ENCODE measurements around the gene KCNIP4. TPM values are rescaled to one million over a fixed set of nuclear protein-coding genes. Genes with fewer than 3 reads are reported as not detected.
A peak's percentile ranks its signal among the peaks of the same experiment; 100 is the strongest.

The KCNIP4 gene
- total RNA-seq, 1 donor = not detected

GRCh38 chr4:21885241-21885640, 63.3 kb downstream of the KCNIP4 start:
- Histone ChIP-seq H3K27me3 (ENCODE audit: insufficient read depth, low read length) (no peaks in the 10 kb centered on the region), H3K79me2 (ENCODE audit: insufficient read depth, low read length) (no peaks in the 10 kb centered on the region), H3K4me2 (ENCODE audit: insufficient read depth, low read length) (peak overlapping the region; percentile 5), H3K4me3 (ENCODE audit: insufficient read depth, low read length) (peak overlapping the region; percentile 24), H4K20me1 (ENCODE audit: insufficient read depth, low read length) (no peaks in the 10 kb centered on the region), H2AFZ (ENCODE audit: low read length) (no peak overlapping the region), H3K9me3 (ENCODE audit: low read depth, low read length) (no peaks in the 10 kb centered on the region), H3K4me1 (ENCODE audit: insufficient read depth, low read length) (peaks cover 36% of the 10 kb centered on the region), H3K27ac (ENCODE audit: low read depth, low read length) (peak overlapping the region; percentile 55), H3K36me3 (ENCODE audit: insufficient read depth, low read length) (no peaks in the 10 kb centered on the region)
- no peak for DNase-seq (ENCODE audit: insufficient read length, low spot score, missing footprints)
- TF ChIP-seq CTCF (IDR thresholded peaks at IDR 0.05; ENCODE audit: extremely low read depth, low read depth, low read length) = no peak

GRCh38 chr4:21884615-21885014, 64.0 kb downstream of the KCNIP4 start:
- no peaks in the 10 kb centered on the region for H3K9me3 ChIP-seq (ENCODE audit: low read depth, low read length)
- no peaks in the 10 kb centered on the region for H3K27me3 ChIP-seq (ENCODE audit: insufficient read depth, low read length)
- no peaks in the 10 kb centered on the region for H3K79me2 ChIP-seq (ENCODE audit: insufficient read depth, low read length)
- H3K4me3 ChIP-seq (ENCODE audit: insufficient read depth, low read length) = no peak overlapping the region
- H4K20me1 ChIP-seq (ENCODE audit: insufficient read depth, low read length) = no peaks in the 10 kb centered on the region
- H3K4me2 ChIP-seq (ENCODE audit: insufficient read depth, low read length) = no peak overlapping the region
- no peaks in the 10 kb centered on the region for H3K36me3 ChIP-seq (ENCODE audit: insufficient read depth, low read length)
- H3K27ac ChIP-seq (ENCODE audit: low read depth, low read length) = peak overlapping the region; percentile 55
- no peak for DNase-seq (ENCODE audit: insufficient read length, low spot score, missing footprints)
- H2AFZ ChIP-seq (ENCODE audit: low read length) = peak overlapping the region; percentile 52
- peaks cover 36% of the 10 kb centered on the region for H3K4me1 ChIP-seq (ENCODE audit: insufficient read depth, low read length)
- TF ChIP-seq CTCF (IDR thresholded peaks at IDR 0.05; ENCODE audit: extremely low read depth, low read depth, low read length) = no peak

GRCh38 chr4:21882051-21882839, 66.3 kb downstream of the KCNIP4 start:
- TF ChIP-seq CTCF (IDR thresholded peaks at IDR 0.05; ENCODE audit: extremely low read depth, low read depth, low read length) = no peak
- Histone ChIP-seq H3K9me3 (ENCODE audit: low read depth, low read length) (no peaks in the 10 kb centered on the region), H3K4me1 (ENCODE audit: insufficient read depth, low read length) (peaks cover 24% of the 10 kb centered on the region), H3K36me3 (ENCODE audit: insufficient read depth, low read length) (no peaks in the 10 kb centered on the region), H4K20me1 (ENCODE audit: insufficient read depth, low read length) (no peaks in the 10 kb centered on the region), H3K27ac (ENCODE audit: low read depth, low read length) (no peak overlapping the region), H2AFZ (ENCODE audit: low read length) (no peak overlapping the region), H3K27me3 (ENCODE audit: insufficient read depth, low read length) (no peaks in the 10 kb centered on the region), H3K79me2 (ENCODE audit: insufficient read depth, low read length) (no peaks in the 10 kb centered on the region), H3K4me2 (ENCODE audit: insufficient read depth, low read length) (no peak overlapping the region), H3K4me3 (ENCODE audit: insufficient read depth, low read length) (no peak overlapping the region)
- DNase-seq (ENCODE audit: insufficient read length, low spot score, missing footprints) = no peak

GRCh38 chr4:21879187-21879586, 69.4 kb downstream of the KCNIP4 start:
- peak; percentile 52 for DNase-seq (ENCODE audit: insufficient read length, low spot score, missing footprints)

More at GRCh38 chr4:21879187-21879586, 69.4 kb downstream of the KCNIP4 start:
- no peaks in the 10 kb centered on the region for H3K36me3 ChIP-seq (ENCODE audit: insufficient read depth, low read length)
- H3K4me1 ChIP-seq (ENCODE audit: insufficient read depth, low read length) = peaks cover 2% of the 10 kb centered on the region
- no peaks in the 10 kb centered on the region for H3K27me3 ChIP-seq (ENCODE audit: insufficient read depth, low read length)
- no peak overlapping the region for H2AFZ ChIP-seq (ENCODE audit: low read length)
- peak overlapping the region; percentile 39 for H3K4me2 ChIP-seq (ENCODE audit: insufficient read depth, low read length)
- H3K27ac ChIP-seq (ENCODE audit: low read depth, low read length) = no peak overlapping the region
- H3K4me3 ChIP-seq (ENCODE audit: insufficient read depth, low read length) = no peak overlapping the region
- H4K20me1 ChIP-seq (ENCODE audit: insufficient read depth, low read length) = no peaks in the 10 kb centered on the region
- peak; percentile 58 for TF ChIP-seq CTCF (IDR thresholded peaks at IDR 0.05; ENCODE audit: extremely low read depth, low read depth, low read length)
- H3K79me2 ChIP-seq (ENCODE audit: insufficient read depth, low read length) = no peaks in the 10 kb centered on the region
- H3K9me3 ChIP-seq (ENCODE audit: low read depth, low read length) = no peaks in the 10 kb centered on the region
